Right atrium auricular region (tissue), 2 donors: Measurements from ENCODE around the gene HLF. TPM values are rescaled to one million over a fixed set of nuclear protein-coding genes. Genes with fewer than 3 reads are reported as not detected.
A peak's percentile ranks its signal among the peaks of the same experiment; 100 is the strongest.

Source experiments
- DNase-seq: peaks from one replicate; pipeline ENCODE4 v3.0.0-alpha.2; 2019; ENCODE audit warnings: low spot score
- H3K27ac ChIP-seq, 2 donors: fragments of 200-600 bp; sonication (generic); 1 replicate in 1 of 2; 2 replicates in 1 of 2; pipeline ENCODE4 v1.5.1; 2016 to 2019
- H3K27me3 ChIP-seq, 2 donors: fragments of 200-600 bp; sonication (generic); one replicate each; pipeline versions ENCODE4 v1.5.1 to v1.6.0; 2017 to 2019
- H3K36me3 ChIP-seq: fragments of 200-600 bp; sonication (generic); one replicate; pipeline ENCODE4 v1.5.1; 2016
- H3K4me1 ChIP-seq, 2 donors: fragments of 200-600 bp; sonication (generic); one replicate each; pipeline versions ENCODE4 v1.5.1 to v1.6.0; 2017 to 2019
- H3K4me3 ChIP-seq, 2 donors: fragments of 200-600 bp; sonication (generic); 1 replicate in 1 of 2; 2 replicates in 1 of 2; pipeline ENCODE4 v1.5.1; 2017 to 2019; ENCODE audit warnings: mild to moderate bottlenecking in 1 of 2, moderate library complexity in 1 of 2
- H3K9me3 ChIP-seq, 2 donors: fragments of 200-600 bp; sonication (generic); one replicate each; pipeline ENCODE4 v1.5.1; 2019
- CTCF ChIP-seq, 2 donors: fragments of 200-600 bp; sonication (generic); IDR thresholded peaks; one replicate each; pipeline ENCODE4 v1.5.1; 2019; ENCODE audit warnings: antibody characterized with exemption in 2 of 2
- total RNA-seq, 2 donors: library from RNA; depleted of rRNA; stranded (reverse); fragments of >200 nt; gene quantifications; one replicate each; pipeline ENCODE4 v1.1.0, GENCODE V29; 2016

HLF gene
- total RNA-seq, 2 donors from 2014 or later, result 36.9 to 38.4 TPM

- Histone ChIP-seq H3K9me3 (no peaks in the 10 kb centered on the region), H3K27me3 (no peaks in the 10 kb centered on the region), H3K27ac (peak overlapping the region; percentile 88 to 94), H3K36me3 (no peaks in the 10 kb centered on the region), H3K4me1 (peaks cover 0 to 82% of the 10 kb centered on the region in 2 donors), H3K4me3 (peak overlapping the region in 1 of 2 donors; percentile 15)
- no peak for TF ChIP-seq CTCF (IDR thresholded peaks at IDR 0.05)
- no peak for DNase-seq
These were observed 9.0 kb downstream of the HLF start for GRCh38 chr17:55273579-55274354.

- Histone ChIP-seq H3K4me1 (peaks cover 0 to 75% of the 10 kb centered on the region in 2 donors), H3K27ac (peak overlapping the region; percentile 88 to 94), H3K4me3 (peak overlapping the region in 1 of 2 donors; percentile 13), H3K36me3 (no peaks in the 10 kb centered on the region), H3K27me3 (no peaks in the 10 kb centered on the region), H3K9me3 (no peaks in the 10 kb centered on the region)
- no peak for TF ChIP-seq CTCF (IDR thresholded peaks at IDR 0.05)
- no peak for DNase-seq
These were observed 9.8 kb downstream of the HLF start for GRCh38 chr17:55274355-55275255.

- no peaks in the 10 kb centered on the region for H3K9me3 ChIP-seq
- no peaks in the 10 kb centered on the region for H3K36me3 ChIP-seq
- no peak for DNase-seq
- peaks cover 0 to 75% of the 10 kb centered on the region in 2 donors for H3K4me1 ChIP-seq
- H3K27me3 ChIP-seq, result no peaks in the 10 kb centered on the region
- H3K4me3 ChIP-seq, result no peak overlapping the region
- peak overlapping the region; percentile 88 to 94 for H3K27ac ChIP-seq
- no peak for TF ChIP-seq CTCF (IDR thresholded peaks at IDR 0.05)
These were observed 11.4 kb downstream of the HLF start for GRCh38 chr17:55275894-55276804.

GRCh38 chr17:55278173-55278961 is 13.6 kb downstream of the HLF start:
- Histone ChIP-seq H3K36me3 (no peaks in the 10 kb centered on the region), H3K27ac (peak overlapping the region; percentile 88 to 94), H3K4me1 (peaks cover 0 to 81% of the 10 kb centered on the region in 2 donors), H3K4me3 (no peak overlapping the region), H3K27me3 (no peaks in the 10 kb centered on the region), H3K9me3 (no peaks in the 10 kb centered on the region)
- DNase-seq, result no peak
- no peak for TF ChIP-seq CTCF (IDR thresholded peaks at IDR 0.05)
